Measurements from ENCODE around the gene SESN1. TPM values are rescaled to one million over a fixed set of nuclear protein-coding genes. Genes with fewer than 3 reads are reported as not detected.

SESN1 gene
- total RNA-seq, 2 donors from 2014 or later, result 26.2 to 63.1 TPM

- Histone ChIP-seq H3K36me3 (no peaks in the 10 kb centered on the region), H3K27me3 (replicated peaks; ENCODE audit: insufficient read depth) (no peaks in the 10 kb centered on the region), H3K4me1 (ENCODE audit: control insufficient read depth in 1 of 2, low read depth in 2 of 2) (no peaks in the 10 kb centered on the region), H3K4me3 (no peak overlapping the region), H3K9me3 (no peaks in the 10 kb centered on the region), H3K27ac (no peak overlapping the region)
- DNase-seq (ENCODE audit: low spot score) (no peak), ATAC-seq (ENCODE audit: insufficient number of reproducible peaks, low FRiP score, low read depth) (no peak)
- TF ChIP-seq CTCF (IDR thresholded peaks at IDR 0.05), result no peak
Measured at GRCh38 chr6:109130065-109130464, 35.4 kb upstream of the SESN1 start.

- Histone ChIP-seq H3K36me3 (no peaks in the 10 kb centered on the region), H3K9me3 (no peaks in the 10 kb centered on the region), H3K27me3 (replicated peaks; ENCODE audit: insufficient read depth) (no peaks in the 10 kb centered on the region), H3K4me1 (ENCODE audit: control insufficient read depth in 1 of 2, low read depth in 2 of 2) (peaks cover 11 to 20% of the 10 kb centered on the region in 2 donors), H3K4me3 (no peak overlapping the region), H3K27ac (no peak overlapping the region)
- DNase-seq (ENCODE audit: low spot score), result no peak
- no peak for TF ChIP-seq CTCF (IDR thresholded peaks at IDR 0.05)
- no peak for ATAC-seq (ENCODE audit: insufficient number of reproducible peaks, low FRiP score, low read depth)
Measured at GRCh38 chr6:109125504-109125903, 30.9 kb upstream of the SESN1 start.

- H3K36me3 ChIP-seq, result no peaks in the 10 kb centered on the region
- no peak for TF ChIP-seq CTCF (IDR thresholded peaks at IDR 0.05)
- no peak for DNase-seq (ENCODE audit: low spot score)
- ATAC-seq (ENCODE audit: insufficient number of reproducible peaks, low FRiP score, low read depth), result no peak
- H3K4me1 ChIP-seq (ENCODE audit: control insufficient read depth in 1 of 2, low read depth in 2 of 2), result peaks cover 11 to 30% of the 10 kb centered on the region in 2 donors
- H3K27ac ChIP-seq, result no peak overlapping the region
- H3K4me3 ChIP-seq, result no peak overlapping the region
- H3K27me3 ChIP-seq (replicated peaks; ENCODE audit: insufficient read depth), result no peaks in the 10 kb centered on the region
- no peaks in the 10 kb centered on the region for H3K9me3 ChIP-seq
Measured at GRCh38 chr6:109124219-109124618, 29.6 kb upstream of the SESN1 start.

- H3K27ac ChIP-seq, result no peak overlapping the region
- peaks cover 15 to 47% of the 10 kb centered on the region in 2 donors for H3K4me1 ChIP-seq (ENCODE audit: control insufficient read depth in 1 of 2, low read depth in 2 of 2)
Measured at GRCh38 chr6:109121411-109121810, 26.8 kb upstream of the SESN1 start.

GRCh38 chr6:109118871-109119354, 24.3 kb upstream of the SESN1 start:
- no peaks in the 10 kb centered on the region for H3K27me3 ChIP-seq (replicated peaks; ENCODE audit: insufficient read depth)
- no peak overlapping the region for H3K27ac ChIP-seq
- no peak for TF ChIP-seq CTCF (IDR thresholded peaks at IDR 0.05)
- DNase-seq (ENCODE audit: low spot score) (no peak), ATAC-seq (ENCODE audit: insufficient number of reproducible peaks, low FRiP score, low read depth) (no peak)
- H3K4me1 ChIP-seq (ENCODE audit: control insufficient read depth in 1 of 2, low read depth in 2 of 2), result peaks cover 19 to 50% of the 10 kb centered on the region in 2 donors
- H3K4me3 ChIP-seq, result no peak overlapping the region
- no peaks in the 10 kb centered on the region for H3K9me3 ChIP-seq
- H3K36me3 ChIP-seq, result no peaks in the 10 kb centered on the region

More at GRCh38 chr6:109121411-109121810, 26.8 kb upstream of the SESN1 start:
- H3K9me3 ChIP-seq, result no peaks in the 10 kb centered on the region
- H3K4me3 ChIP-seq, result no peak overlapping the region
- no peak for TF ChIP-seq CTCF (IDR thresholded peaks at IDR 0.05)
- no peaks in the 10 kb centered on the region for H3K27me3 ChIP-seq (replicated peaks; ENCODE audit: insufficient read depth)
- DNase-seq (ENCODE audit: low spot score), result no peak
- ATAC-seq (ENCODE audit: insufficient number of reproducible peaks, low FRiP score, low read depth), result no peak
- H3K36me3 ChIP-seq, result no peaks in the 10 kb centered on the region
